K562 (cell line): ENCODE data around the gene CDC45. TPM values are rescaled to one million over a fixed set of nuclear protein-coding genes. Genes with fewer than 3 reads are reported as not detected.
A peak's percentile ranks its signal among the peaks of the same experiment; 100 is the strongest.

Experiments used
- BRD4 ChIP-seq: fragments of 200-600 bp; sonication (generic); IDR thresholded peaks from 2 replicates; pipeline ENCODE4 v1.6.1; 2017; ENCODE audit warnings: inconsistent platforms
- CBFB ChIP-seq: sonication (generic); formaldehyde crosslinking; IDR thresholded peaks from 2 replicates; pipeline ENCODE4 v1.4.0; 2020; ENCODE audit warnings: mild to moderate bottlenecking, missing genetic modification reagents
- HMBOX1 ChIP-seq: sonication (generic); IDR thresholded peaks from 2 replicates; pipeline ENCODE4 v1.6.1; 2016
- KAT7 ChIP-seq: sonication (generic); formaldehyde crosslinking; IDR thresholded peaks from 2 replicates; pipeline ENCODE4 v1.8.0; 2022; ENCODE audit warnings: missing genetic modification reagents, mild to moderate bottlenecking, borderline replicate concordance
- KHSRP ChIP-seq: fragments of 450-650 bp; IDR thresholded peaks from 2 replicates; pipeline ENCODE4 v1.6.1; 2017
- MYNN ChIP-seq, 2 experiments: sonication (generic); formaldehyde crosslinking in 1 of 2; IDR thresholded peaks; 2 replicates each; pipeline versions ENCODE4 v1.5.0 to v1.6.1; 2016 to 2020; ENCODE audit warnings: antibody characterized with exemption in 1 of 2, missing genetic modification reagents in 1 of 2
- PCBP1 ChIP-seq: fragments of 200-400 bp; formaldehyde crosslinking; IDR thresholded peaks from 2 replicates; pipeline ENCODE4 v1.6.1; 2018; ENCODE audit warnings: mild to moderate bottlenecking, low read depth, low read length; ENCODE audit not compliant: poor library complexity, severe bottlenecking
- PHF21A ChIP-seq: fragments of 450-650 bp; IDR thresholded peaks from 2 replicates; pipeline ENCODE4 v1.6.1; 2017; ENCODE audit warnings: low read depth, borderline replicate concordance
- PHF8 ChIP-seq: fragments of 200-600 bp; sonication (generic); IDR thresholded peaks from 2 replicates; pipeline ENCODE4 v1.6.1; 2012; ENCODE audit warnings: mixed run types, mild to moderate bottlenecking, inconsistent platforms, low read length, moderate library complexity, borderline replicate concordance
- PKNOX1 ChIP-seq: fragments of 450-650 bp; IDR thresholded peaks from 2 replicates; pipeline ENCODE4 v1.6.1; 2016
- POLR2AphosphoS2 ChIP-seq: IDR thresholded peaks from 2 replicates; pipeline ENCODE4 v1.6.1; 2012; ENCODE audit warnings: low read length, improper control_type of control experiment
- RBM14 ChIP-seq: fragments of 200-400 bp; formaldehyde crosslinking; IDR thresholded peaks from 2 replicates; pipeline ENCODE4 v1.6.1; 2018; ENCODE audit warnings: low read depth, mild to moderate bottlenecking, low read length, moderate library complexity, borderline replicate concordance; ENCODE audit not compliant: insufficient read depth
- RREB1 ChIP-seq: fragments of 250-450 bp; sonication (Bioruptor Pico); IDR thresholded peaks from 2 replicates; pipeline ENCODE4 v1.4.0; 2020
- SPI1 ChIP-seq: IDR thresholded peaks from 2 replicates; pipeline ENCODE4 v1.6.1; 2011; ENCODE audit warnings: low read depth, low read length, control low read depth, borderline replicate concordance
- TRIM28 ChIP-seq: fragments of 450-650 bp; IDR thresholded peaks from 2 replicates; pipeline ENCODE4 v1.6.1; 2017
- VEZF1 ChIP-seq: fragments of 200-800 bp; sonication (Bioruptor generic); IDR thresholded peaks from 2 replicates; pipeline ENCODE4 v1.6.1; 2017; ENCODE audit warnings: missing genetic modification characterization, missing compliant biosample characterization
- ZBTB7A ChIP-seq: IDR thresholded peaks from 2 replicates; pipeline ENCODE4 v1.6.1; 2011; ENCODE audit warnings: low read depth, mild to moderate bottlenecking, low read length, moderate library complexity, borderline replicate concordance; ENCODE audit not compliant: control insufficient read depth
- ZNF695 ChIP-seq: fragments of 450-650 bp; formaldehyde crosslinking; IDR thresholded peaks from 2 replicates; pipeline ENCODE4 v1.4.0; 2020; ENCODE audit warnings: mild to moderate bottlenecking, moderate library complexity
- polyA plus RNA-seq, 8 experiments: library from polyadenylated mRNA; depleted of rRNA in 4 of 8; stranded (reverse) in 5 of 8; unstranded in 3 of 8; fragments of >200 nt; fragmentation: Nextera tagmentation in 2 of 8; fragmentation: Illumina TruSeq in 1 of 8; extraction: Ambion mirVana in 2 of 8; extraction: Trizol in 1 of 8; gene quantifications; 2 replicates each; pipeline versions ENCODE4 v1.2.1 to v1.2.3, GENCODE V29; 2011 to 2014; ENCODE audit warnings: inconsistent platforms in 1 of 8, missing spikeins in 1 of 8
- total RNA-seq, 7 experiments: library from RNA; depleted of rRNA in 6 of 7; stranded (reverse); fragments of >200 nt in 6 of 7; fragmentation: Illumina TruSeq in 2 of 7; extraction: Trizol in 2 of 7; gene quantifications; 2 replicates each; pipeline versions ENCODE4 v1.2.1 to v1.2.3, GENCODE V29; 2011 to 2021; ENCODE audit warnings: low replicate concordance in 1 of 7

CDC45 gene
- total and polyA plus RNA-seq, 9 of the 15 experiments (the other 6 are each of a cell fraction or from before 2014, with no cell fraction given) = 251 to 580 (median 410) TPM

- TF ChIP-seq RREB1 (CRISPR knock-in tag) = no peak
- TF ChIP-seq ZNF695 (CRISPR knock-in tag) = no peak
- TF ChIP-seq VEZF1 (CRISPR knock-in tag) = no peak
- no peak for TF ChIP-seq PCBP1
- no peak for TF ChIP-seq TRIM28
- TF ChIP-seq SPI1 = no peak
- TF ChIP-seq PKNOX1 = no peak
- 0 out of 2 replicates have a peak, but pooled peaks have one; percentile 37 for TF ChIP-seq MYNN (IDR thresholded peaks at IDR 0.05)
- TF ChIP-seq MYNN (CRISPR knock-in tag; IDR thresholded peaks at IDR 0.05) = 0 out of 2 replicates have a peak, but pooled peaks have one; percentile 9
- no peak for TF ChIP-seq KHSRP
- TF ChIP-seq RBM14 = no peak
- TF ChIP-seq PHF21A = no peak
- TF ChIP-seq POLR2AphosphoS2 = peak; percentile 62; the same call in 1 of the 2 replicates
- no peak for TF ChIP-seq KAT7 (CRISPR knock-in tag)
- TF ChIP-seq CBFB (CRISPR knock-in tag) = 0 out of 2 replicates have a peak, but pooled peaks have one; percentile 49
- no peak for TF ChIP-seq ZBTB7A
- TF ChIP-seq HMBOX1 = no peak
- TF ChIP-seq PHF8 = peak; percentile 14; the same call in 1 of the 2 replicates
- no peak for TF ChIP-seq BRD4
Observed at GRCh38 chr22:19498154-19498865, 18.6 kb downstream of the CDC45 start (continued).
